ENCODE measurements around the gene PLEKHM3.

The PLEKHM3 gene

GRCh38 chr2:207782238-207783030, 242.9 kb downstream of the PLEKHM3 start:
- DNase-seq: no peak

- no peak for DNase-seq
Measured at GRCh38 chr2:207779523-207779922, 245.8 kb downstream of the PLEKHM3 start.

- no peak for DNase-seq
Measured at GRCh38 chr2:207778298-207778882, 246.9 kb downstream of the PLEKHM3 start.

DNA sequence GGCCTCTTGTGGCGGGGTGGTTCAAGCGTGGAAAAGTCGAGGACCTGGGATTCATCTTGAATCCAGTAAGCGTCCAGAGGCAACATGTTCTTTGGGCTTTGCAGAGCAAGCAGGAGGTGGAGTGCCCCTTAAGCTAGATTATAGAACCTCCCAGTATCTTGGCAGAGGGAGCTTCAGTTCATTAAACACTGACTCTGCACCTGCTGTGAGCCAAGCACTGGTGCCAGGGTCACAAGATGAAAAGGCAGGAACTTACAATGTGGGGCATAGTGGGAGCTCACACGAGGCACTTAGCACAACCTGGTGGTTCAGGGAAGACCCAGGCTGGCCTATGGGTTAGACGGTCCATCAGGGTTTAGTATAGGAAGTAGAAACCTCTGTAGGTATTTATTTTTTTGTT, 248.2 kb downstream of the PLEKHM3 start:
- DNase-seq: no peak

DNA sequence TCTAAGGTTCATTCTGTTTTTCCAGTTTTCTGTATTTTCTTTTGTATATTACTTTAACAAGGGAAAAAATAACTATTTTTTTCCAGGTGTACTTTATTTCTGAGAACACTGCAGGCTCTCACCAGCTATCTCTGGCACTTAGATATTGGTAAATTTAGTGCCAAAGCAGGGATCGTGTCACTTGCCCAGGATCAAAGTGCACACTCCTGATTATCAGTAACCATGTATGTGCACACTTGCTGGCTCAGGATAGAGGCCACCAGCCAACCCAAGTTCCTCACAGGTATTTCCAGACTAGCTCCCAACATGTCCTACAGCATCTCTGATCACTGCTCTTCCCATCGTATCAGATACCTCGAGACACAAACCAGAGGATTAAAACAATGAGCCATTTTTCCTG, 249.9 kb downstream of the PLEKHM3 start:
- DNase-seq: no peak

- no peak for DNase-seq
Measured at GRCh38 chr2:207772844-207773205, 252.5 kb downstream of the PLEKHM3 start.

GRCh38 chr2:207772081-207772843, 253.1 kb downstream of the PLEKHM3 start:
- no peak for DNase-seq

- no peak for DNase-seq
Measured at GRCh38 chr2:207771421-207771820, 253.9 kb downstream of the PLEKHM3 start.
